ENCODE measurements around the gene SEMA6A.

DNA sequence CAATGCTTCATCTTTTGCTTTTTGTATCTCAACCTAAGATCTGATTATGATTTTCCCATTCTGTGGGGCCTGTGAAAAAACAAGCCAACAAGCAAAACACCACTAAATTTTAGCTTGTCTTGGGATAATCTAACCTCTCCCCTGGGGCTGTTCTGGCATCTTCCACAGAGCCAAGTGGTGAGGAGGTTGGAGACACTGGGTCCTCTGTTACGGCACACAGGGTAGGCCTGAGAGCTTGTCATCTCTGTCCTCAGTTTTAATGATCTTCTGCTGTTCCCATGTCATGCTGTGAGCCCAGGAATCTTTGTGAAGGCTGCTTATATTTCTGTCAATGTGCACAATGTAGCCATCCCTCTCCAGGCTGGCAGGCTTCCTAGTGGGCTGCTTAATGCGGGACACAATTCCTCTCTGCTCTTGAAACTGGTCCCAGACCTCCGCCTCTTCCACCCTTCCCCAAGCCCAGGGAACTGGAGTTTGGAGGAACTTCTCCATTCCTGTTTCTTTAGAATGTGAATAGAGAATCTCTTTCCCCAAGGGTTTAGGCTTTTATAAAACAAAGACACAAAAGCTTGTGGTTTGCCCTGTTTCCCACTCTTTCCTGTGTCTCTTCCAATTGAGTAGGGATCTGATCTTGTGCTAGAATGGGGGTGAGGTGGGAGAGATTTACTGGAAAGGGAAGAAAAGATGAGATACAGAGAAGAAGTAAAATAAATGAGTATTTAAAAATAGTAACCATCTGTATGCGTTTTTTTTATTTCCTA is 30.9 kb upstream of the SEMA6A start:
- TF ChIP-seq CTCF (IDR thresholded peaks at IDR 0.05) (no peak), POLR2A (IDR thresholded peaks at IDR 0.05) (no peak)
